ENCODE data around the gene CLEC4D. TPM values are rescaled to one million over a fixed set of nuclear protein-coding genes. Genes with fewer than 3 reads are reported as not detected.

CLEC4D gene
- total RNA-seq, 6 experiments from 2014 or later, result 0.09 to 0.43 (median 0.16) TPM; not detected in 3

DNA sequence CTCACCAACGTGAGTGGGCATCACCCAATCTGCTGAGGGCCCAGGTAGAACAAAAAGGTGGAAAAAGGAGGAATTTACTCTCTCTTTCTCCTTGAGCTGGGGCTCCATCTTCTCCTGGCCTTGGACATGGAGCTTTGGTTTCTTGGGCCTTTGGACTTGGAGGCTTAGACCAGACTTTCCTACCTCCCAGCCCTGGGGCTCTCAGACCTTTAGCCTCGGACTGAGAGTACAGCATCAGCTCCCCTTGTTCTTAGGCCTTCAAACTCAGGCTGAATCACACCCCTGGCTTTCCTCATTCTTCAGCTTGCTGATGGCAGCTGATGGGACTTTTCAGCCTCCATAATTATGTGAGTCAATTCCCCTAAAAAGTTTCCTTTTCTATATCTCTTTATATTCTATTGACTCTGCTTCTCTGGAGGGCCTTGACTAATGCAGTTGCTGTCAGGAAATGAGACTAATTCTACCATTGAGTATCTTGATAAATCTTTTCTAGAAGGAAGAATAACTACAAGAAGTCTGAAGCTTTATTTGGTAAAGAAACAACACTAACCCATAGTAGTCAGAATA lies 43.3 kb downstream of the CLEC4D start:
- no peak for ATAC-seq

DNA sequence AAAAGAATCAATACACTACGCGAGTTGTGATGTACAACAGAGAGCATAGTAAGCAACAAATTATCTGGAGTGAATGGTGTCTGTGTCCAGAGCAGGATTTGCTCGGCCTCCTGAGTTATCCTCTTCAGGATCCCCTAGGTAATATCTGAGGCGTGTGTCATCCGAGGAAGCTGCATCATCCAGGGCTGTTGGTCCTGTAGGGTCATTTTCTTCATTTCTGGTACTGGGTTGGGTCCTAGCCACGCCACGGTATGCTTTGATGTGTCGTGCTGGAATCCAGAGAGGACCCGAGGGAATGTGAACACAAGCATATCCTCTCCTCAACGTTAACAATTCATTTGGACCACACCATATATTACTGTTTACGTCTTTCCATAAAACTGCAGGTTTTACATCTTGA lies 46.4 kb downstream of the CLEC4D start:
- no peak for TF ChIP-seq POLR2A (IDR thresholded peaks at IDR 0.05)
- TF ChIP-seq, protein P1, sequence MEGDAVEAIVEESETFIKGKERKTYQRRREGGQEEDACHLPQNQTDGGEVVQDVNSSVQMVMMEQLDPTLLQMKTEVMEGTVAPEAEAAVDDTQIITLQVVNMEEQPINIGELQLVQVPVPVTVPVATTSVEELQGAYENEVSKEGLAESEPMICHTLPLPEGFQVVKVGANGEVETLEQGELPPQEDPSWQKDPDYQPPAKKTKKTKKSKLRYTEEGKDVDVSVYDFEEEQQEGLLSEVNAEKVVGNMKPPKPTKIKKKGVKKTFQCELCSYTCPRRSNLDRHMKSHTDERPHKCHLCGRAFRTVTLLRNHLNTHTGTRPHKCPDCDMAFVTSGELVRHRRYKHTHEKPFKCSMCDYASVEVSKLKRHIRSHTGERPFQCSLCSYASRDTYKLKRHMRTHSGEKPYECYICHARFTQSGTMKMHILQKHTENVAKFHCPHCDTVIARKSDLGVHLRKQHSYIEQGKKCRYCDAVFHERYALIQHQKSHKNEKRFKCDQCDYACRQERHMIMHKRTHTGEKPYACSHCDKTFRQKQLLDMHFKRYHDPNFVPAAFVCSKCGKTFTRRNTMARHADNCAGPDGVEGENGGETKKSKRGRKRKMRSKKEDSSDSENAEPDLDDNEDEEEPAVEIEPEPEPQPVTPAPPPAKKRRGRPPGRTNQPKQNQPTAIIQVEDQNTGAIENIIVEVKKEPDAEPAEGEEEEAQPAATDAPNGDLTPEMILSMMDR (IDR thresholded peaks at IDR 0.05), result no peak
- no peaks in the 10 kb centered on the region for H3K9me3 ChIP-seq
- WGBS (ENCODE audit: insufficient coverage, low coverage, low lambda C conversion rate, missing lambda C conversion rate), result 67% methylated on average over 10 of the region's 11 CpGs
- no peaks in the 10 kb centered on the region for H3K4me1 ChIP-seq
- intact Hi-C loops (cut with DNase I), result no loop called here
- ATAC-seq, result no peak
- H3K27ac ChIP-seq, result no peak overlapping the region
- H3K4me3 ChIP-seq, result no peak overlapping the region
- no peaks in the 10 kb centered on the region for H3K27me3 ChIP-seq
- no peak for DNase-seq
- H3K36me3 ChIP-seq, result no peaks in the 10 kb centered on the region

More for the DNA sequence above, 43.3 kb downstream of the CLEC4D start:
- Histone ChIP-seq H3K27me3 (no peaks in the 10 kb centered on the region), H3K36me3 (no peaks in the 10 kb centered on the region), H3K4me3 (no peak overlapping the region), H3K4me1 (no peaks in the 10 kb centered on the region), H3K9me3 (no peaks in the 10 kb centered on the region), H3K27ac (no peak overlapping the region)
- 40% methylated on average over 2 of the region's 2 CpGs for WGBS (ENCODE audit: insufficient coverage, low coverage, low lambda C conversion rate, missing lambda C conversion rate)
- intact Hi-C loops (cut with DNase I), result no loop called here
- no peak for TF ChIP-seq POLR2A (IDR thresholded peaks at IDR 0.05)
- TF ChIP-seq, protein P1 (IDR thresholded peaks at IDR 0.05), result no peak
- no peak for DNase-seq

DNA sequence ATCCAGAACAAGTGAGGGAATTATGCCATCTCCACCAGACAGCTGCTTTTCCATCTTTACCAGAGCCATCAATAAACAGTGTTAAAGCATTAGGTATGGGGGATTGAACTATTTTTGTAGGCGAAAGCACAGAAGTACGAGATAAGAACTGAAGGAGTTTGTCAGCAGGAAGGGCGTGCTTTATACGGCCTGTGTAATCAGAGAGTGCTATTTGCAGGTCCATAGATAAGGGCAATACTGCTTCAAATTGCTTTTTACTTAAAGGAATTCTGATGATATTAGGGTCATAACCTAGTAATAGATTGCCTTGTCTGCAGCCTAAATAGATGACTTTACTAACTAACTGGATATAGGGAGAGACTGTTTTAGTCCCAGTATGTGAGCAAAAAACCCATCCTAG lies 47.7 kb downstream of the CLEC4D start:
- H3K27me3 ChIP-seq, result no peaks in the 10 kb centered on the region
- no peaks in the 10 kb centered on the region for H3K9me3 ChIP-seq
- H3K4me3 ChIP-seq, result no peak overlapping the region
- ATAC-seq (no peak), DNase-seq (no peak)
- no peaks in the 10 kb centered on the region for H3K36me3 ChIP-seq
- intact Hi-C loops (cut with DNase I), result no loop called here
- no peaks in the 10 kb centered on the region for H3K4me1 ChIP-seq
- WGBS (ENCODE audit: insufficient coverage, low coverage, low lambda C conversion rate, missing lambda C conversion rate), result 29% methylated on average over 4 of the region's 4 CpGs
- TF ChIP-seq, protein P1 (IDR thresholded peaks at IDR 0.05), result no peak
- no peak for TF ChIP-seq POLR2A (IDR thresholded peaks at IDR 0.05)
- H3K27ac ChIP-seq, result no peak overlapping the region

DNA sequence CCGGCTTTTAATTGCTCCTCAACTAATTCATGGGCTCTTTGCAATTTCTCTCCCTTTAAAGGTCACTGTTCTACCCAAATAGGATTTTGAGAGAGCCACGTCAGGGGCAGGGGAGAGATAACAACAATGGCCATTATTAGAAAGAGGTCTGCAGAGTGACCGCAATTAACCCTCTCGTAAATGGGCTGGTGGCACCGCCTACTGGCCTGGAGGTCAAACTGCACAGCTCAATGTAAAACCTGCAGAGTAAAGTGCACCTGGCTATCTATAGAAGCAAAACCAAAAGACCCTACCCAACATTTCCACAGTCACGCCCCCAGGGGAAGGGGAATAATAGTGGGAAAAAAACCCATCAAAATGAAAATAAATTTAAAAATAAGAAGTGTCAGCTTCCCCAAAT lies 49.0 kb downstream of the CLEC4D start:
- H3K27me3 ChIP-seq, result no peaks in the 10 kb centered on the region
- TF ChIP-seq POLR2A (IDR thresholded peaks at IDR 0.05), result no peak
- TF ChIP-seq, protein P1 (IDR thresholded peaks at IDR 0.05), result no peak
- no peak overlapping the region for H3K4me3 ChIP-seq
- intact Hi-C loops (cut with DNase I), result no loop called here
- ATAC-seq (no peak), DNase-seq (no peak)
- no peaks in the 10 kb centered on the region for H3K36me3 ChIP-seq
- H3K9me3 ChIP-seq, result no peaks in the 10 kb centered on the region
- H3K4me1 ChIP-seq, result no peaks in the 10 kb centered on the region
- no peak overlapping the region for H3K27ac ChIP-seq
- WGBS (ENCODE audit: insufficient coverage, low coverage, low lambda C conversion rate, missing lambda C conversion rate), result 73% methylated on average over 3 of the region's 6 CpGs

DNA sequence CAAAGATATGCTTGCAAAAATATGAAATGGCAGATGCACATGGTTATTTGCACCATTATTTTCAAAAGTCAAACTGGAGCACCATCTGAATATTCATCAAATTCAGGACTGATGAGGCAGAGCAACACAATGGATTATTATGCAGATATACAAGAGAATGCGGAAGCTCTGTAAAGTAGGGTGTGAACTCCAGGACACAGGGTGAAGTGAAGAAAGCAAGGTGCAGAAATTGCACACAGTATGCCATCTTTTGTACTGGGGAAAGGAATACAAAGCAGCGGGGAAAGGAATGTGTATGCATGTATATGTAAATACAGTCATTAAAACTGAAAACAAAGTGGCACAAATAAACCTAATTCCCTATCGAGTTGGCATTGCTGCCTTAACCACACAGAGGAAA lies 50.1 kb downstream of the CLEC4D start:
- Histone ChIP-seq H3K27me3 (no peaks in the 10 kb centered on the region), H3K9me3 (no peaks in the 10 kb centered on the region), H3K4me3 (no peak overlapping the region), H3K27ac (no peak overlapping the region), H3K4me1 (no peaks in the 10 kb centered on the region), H3K36me3 (no peaks in the 10 kb centered on the region)
- intact Hi-C loops (cut with DNase I), result no loop called here
- TF ChIP-seq, protein P1 (IDR thresholded peaks at IDR 0.05), result no peak
- TF ChIP-seq POLR2A (IDR thresholded peaks at IDR 0.05), result no peak
- no peak for ATAC-seq
- WGBS (ENCODE audit: insufficient coverage, low coverage, low lambda C conversion rate, missing lambda C conversion rate), result 50% methylated on average over 3 of the region's 3 CpGs
- no peak for DNase-seq
